Ascending aorta (tissue), 2 donors: Measurements from ENCODE around the gene CLDN2. TPM values are rescaled to one million over a fixed set of nuclear protein-coding genes. Genes with fewer than 3 reads are reported as not detected.

Source experiments
- DNase-seq, 2 donors: peaks; one replicate each; pipeline ENCODE4 v3.0.0-alpha.2; 2019; ENCODE audit warnings: low spot score in 2 of 2
- H3K27ac ChIP-seq, 2 donors: fragments of 200-600 bp; sonication (generic); one replicate each; pipeline ENCODE4 v1.5.1; 2016 to 2017; ENCODE audit warnings: mild to moderate bottlenecking in 1 of 2
- H3K27me3 ChIP-seq: fragments of 200-600 bp; sonication (generic); one replicate; pipeline ENCODE4 v1.5.1; 2017
- H3K36me3 ChIP-seq, 2 donors: fragments of 200-600 bp; sonication (generic); one replicate each; pipeline ENCODE4 v1.5.1; 2016
- H3K4me1 ChIP-seq, 2 donors: fragments of 200-600 bp; sonication (generic); one replicate each; pipeline ENCODE4 v1.5.1; 2016 to 2017; ENCODE audit warnings: mild to moderate bottlenecking in 1 of 2
- H3K4me3 ChIP-seq, 2 donors: fragments of 200-600 bp; sonication (generic); one replicate each; pipeline ENCODE4 v1.5.1; 2016 to 2017; ENCODE audit warnings: mild to moderate bottlenecking in 1 of 2
- H3K9me3 ChIP-seq, 2 donors: fragments of 200-600 bp; sonication (generic); one replicate each; pipeline ENCODE4 v1.5.1; 2016
- intact Hi-C: fragments of 100-400 bp; cut with DNase I; formaldehyde crosslinking; loops from one replicate; pipeline ENCODE4 v1.15.1; 2023
- total RNA-seq: library from RNA; depleted of rRNA; stranded (reverse); fragments of >200 nt; gene quantifications from one replicate; pipeline ENCODE4 v1.1.0, GENCODE V29; 2016
- TF ChIP-seq, protein P1 (sequence below), 3 experiments: fragments of 200-600 bp in 2 of 3; fragments of 450-650 bp in 1 of 3; sonication (generic) in 2 of 3; IDR thresholded peaks; one replicate each; pipeline ENCODE4 v1.5.1; 2016 to 2019; ENCODE audit warnings: antibody characterized with exemption in 3 of 3, mild to moderate bottlenecking in 1 of 3, moderate library complexity in 1 of 3

The CLDN2 gene
- total RNA-seq, 1 donor from 2014 or later, result 0.43 TPM

DNA sequence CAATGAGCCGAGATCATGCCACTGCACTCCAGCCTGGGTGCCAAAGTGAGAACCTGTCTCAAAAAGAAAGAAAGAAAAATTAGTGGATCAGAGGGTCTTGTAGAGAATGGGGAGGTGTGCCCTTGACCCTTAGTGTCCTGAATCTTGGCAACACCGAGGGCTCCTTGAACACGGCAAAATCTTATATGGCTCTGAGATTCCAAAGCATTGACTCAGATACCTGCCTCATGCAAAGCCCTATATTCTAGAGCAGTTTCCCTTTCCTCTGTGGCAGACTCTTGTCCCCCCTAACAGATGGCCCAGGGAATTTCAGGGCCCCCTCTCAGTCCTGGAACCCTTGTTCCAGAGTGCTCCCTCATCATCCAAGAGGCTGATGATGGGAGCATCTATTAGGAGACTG, 6.8 kb downstream of the CLDN2 start:
- Histone ChIP-seq H3K27ac (no peak overlapping the region), H3K36me3 (no peaks in the 10 kb centered on the region), H3K27me3 (no peaks in the 10 kb centered on the region), H3K4me1 (no peaks in the 10 kb centered on the region), H3K4me3 (no peak overlapping the region), H3K9me3 (no peaks in the 10 kb centered on the region)
- no peak for DNase-seq
- TF ChIP-seq, protein P1, sequence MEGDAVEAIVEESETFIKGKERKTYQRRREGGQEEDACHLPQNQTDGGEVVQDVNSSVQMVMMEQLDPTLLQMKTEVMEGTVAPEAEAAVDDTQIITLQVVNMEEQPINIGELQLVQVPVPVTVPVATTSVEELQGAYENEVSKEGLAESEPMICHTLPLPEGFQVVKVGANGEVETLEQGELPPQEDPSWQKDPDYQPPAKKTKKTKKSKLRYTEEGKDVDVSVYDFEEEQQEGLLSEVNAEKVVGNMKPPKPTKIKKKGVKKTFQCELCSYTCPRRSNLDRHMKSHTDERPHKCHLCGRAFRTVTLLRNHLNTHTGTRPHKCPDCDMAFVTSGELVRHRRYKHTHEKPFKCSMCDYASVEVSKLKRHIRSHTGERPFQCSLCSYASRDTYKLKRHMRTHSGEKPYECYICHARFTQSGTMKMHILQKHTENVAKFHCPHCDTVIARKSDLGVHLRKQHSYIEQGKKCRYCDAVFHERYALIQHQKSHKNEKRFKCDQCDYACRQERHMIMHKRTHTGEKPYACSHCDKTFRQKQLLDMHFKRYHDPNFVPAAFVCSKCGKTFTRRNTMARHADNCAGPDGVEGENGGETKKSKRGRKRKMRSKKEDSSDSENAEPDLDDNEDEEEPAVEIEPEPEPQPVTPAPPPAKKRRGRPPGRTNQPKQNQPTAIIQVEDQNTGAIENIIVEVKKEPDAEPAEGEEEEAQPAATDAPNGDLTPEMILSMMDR (IDR thresholded peaks at IDR 0.05), result no peak
- intact Hi-C loops, result no loop called here

DNA sequence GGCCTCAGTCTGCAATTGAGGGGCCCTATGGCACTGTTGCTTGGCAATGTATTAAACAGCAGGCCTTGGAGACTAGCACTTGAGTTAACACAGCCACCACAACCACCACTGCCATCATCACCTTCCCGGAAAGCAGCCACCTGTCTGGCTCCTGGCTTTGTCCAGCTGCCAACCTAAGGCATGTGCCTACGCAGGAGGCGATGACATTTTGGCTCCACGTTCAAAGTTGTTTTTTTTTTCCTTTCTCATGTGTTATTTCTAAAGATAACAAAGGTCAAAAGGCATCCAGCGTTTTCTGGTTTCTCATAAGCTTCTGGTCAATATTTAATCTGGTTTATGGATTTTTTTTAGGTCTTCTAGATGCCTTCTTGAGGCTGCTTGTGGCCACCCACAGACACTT, 7.5 kb downstream of the CLDN2 start:
- intact Hi-C loops, result no loop called here
- TF ChIP-seq, protein P1 (IDR thresholded peaks at IDR 0.05), result no peak
- DNase-seq, result no peak
- no peaks in the 10 kb centered on the region for H3K4me1 ChIP-seq
- no peaks in the 10 kb centered on the region for H3K27me3 ChIP-seq
- no peaks in the 10 kb centered on the region for H3K9me3 ChIP-seq
- H3K4me3 ChIP-seq, result no peak overlapping the region
- no peak overlapping the region for H3K27ac ChIP-seq
- H3K36me3 ChIP-seq, result no peaks in the 10 kb centered on the region

DNA sequence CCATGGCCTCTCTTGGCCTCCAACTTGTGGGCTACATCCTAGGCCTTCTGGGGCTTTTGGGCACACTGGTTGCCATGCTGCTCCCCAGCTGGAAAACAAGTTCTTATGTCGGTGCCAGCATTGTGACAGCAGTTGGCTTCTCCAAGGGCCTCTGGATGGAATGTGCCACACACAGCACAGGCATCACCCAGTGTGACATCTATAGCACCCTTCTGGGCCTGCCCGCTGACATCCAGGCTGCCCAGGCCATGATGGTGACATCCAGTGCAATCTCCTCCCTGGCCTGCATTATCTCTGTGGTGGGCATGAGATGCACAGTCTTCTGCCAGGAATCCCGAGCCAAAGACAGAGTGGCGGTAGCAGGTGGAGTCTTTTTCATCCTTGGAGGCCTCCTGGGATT, 8.0 kb downstream of the CLDN2 start:
- Histone ChIP-seq H3K4me1 (no peaks in the 10 kb centered on the region), H3K4me3 (no peak overlapping the region), H3K27ac (no peak overlapping the region), H3K9me3 (no peaks in the 10 kb centered on the region), H3K36me3 (no peaks in the 10 kb centered on the region), H3K27me3 (no peaks in the 10 kb centered on the region)
- DNase-seq, result no peak
- TF ChIP-seq, protein P1 (IDR thresholded peaks at IDR 0.05), result no peak
- intact Hi-C loops, result no loop called here

DNA sequence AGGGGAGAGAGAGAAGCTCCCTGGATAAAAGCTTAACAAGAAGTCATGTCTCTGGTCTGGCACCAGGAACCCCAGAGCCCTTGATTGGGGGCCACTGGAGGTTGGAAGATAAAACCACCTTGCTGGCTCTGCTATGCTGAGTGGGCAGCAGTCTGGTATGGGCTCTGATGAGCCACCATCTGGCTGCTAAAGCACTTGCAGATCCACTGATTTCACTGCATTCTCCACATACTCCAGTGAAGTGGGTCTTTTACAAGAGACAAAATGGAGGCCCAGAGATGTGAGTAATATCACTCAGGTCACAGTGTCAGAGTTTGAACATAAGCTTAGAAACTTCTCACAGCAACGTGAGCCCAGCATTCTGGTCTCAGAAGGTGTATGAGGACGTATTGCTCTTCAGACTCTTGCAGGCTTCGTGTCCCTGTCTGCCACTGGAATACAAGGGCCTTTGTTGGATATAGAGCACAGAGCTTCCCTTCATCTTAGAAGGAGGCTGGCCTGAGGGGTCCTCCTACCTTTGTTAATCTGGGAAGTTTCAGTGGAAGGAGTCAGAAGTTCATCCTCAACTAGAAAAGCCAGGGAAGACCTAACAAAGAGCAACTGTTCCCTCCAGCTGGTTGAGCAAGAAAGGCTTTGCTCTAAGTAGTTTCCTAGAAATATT, 11.8 kb downstream of the CLDN2 start:
- intact Hi-C loops, result no loop called here
- H3K27ac ChIP-seq, result no peak overlapping the region
- TF ChIP-seq, protein P1 (IDR thresholded peaks at IDR 0.05), result no peak

DNA sequence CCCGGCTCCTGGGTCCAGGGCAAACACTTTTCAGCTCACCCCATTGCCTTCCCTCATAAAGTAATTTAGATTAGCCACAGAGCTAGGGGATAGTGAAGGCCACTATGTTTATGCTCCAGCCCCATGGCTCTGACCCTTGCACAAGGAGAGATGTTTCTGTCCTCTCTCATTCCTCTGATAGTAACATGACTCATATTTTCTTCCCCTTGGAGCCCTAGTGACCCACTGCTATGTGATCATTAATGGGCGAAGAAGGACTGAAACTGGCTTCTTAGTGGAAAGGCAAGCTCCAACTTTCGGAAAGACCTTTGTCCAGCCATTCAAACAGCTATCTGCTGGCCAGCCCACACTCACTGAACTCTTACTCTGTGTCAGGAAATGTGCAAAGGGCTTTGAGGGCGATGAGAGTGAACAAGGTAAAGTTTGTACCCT, 12.3 kb downstream of the CLDN2 start:
- intact Hi-C loops, result no loop called here
- Histone ChIP-seq H3K36me3 (no peaks in the 10 kb centered on the region), H3K27ac (no peak overlapping the region), H3K27me3 (no peaks in the 10 kb centered on the region), H3K4me1 (no peaks in the 10 kb centered on the region), H3K4me3 (no peak overlapping the region), H3K9me3 (no peaks in the 10 kb centered on the region)
- DNase-seq, result no peak
- TF ChIP-seq, protein P1 (IDR thresholded peaks at IDR 0.05), result no peak

More for the DNA sequence above, 11.8 kb downstream of the CLDN2 start:
- Histone ChIP-seq H3K9me3 (no peaks in the 10 kb centered on the region), H3K4me3 (no peak overlapping the region), H3K36me3 (no peaks in the 10 kb centered on the region), H3K27me3 (no peaks in the 10 kb centered on the region), H3K4me1 (no peaks in the 10 kb centered on the region)
- DNase-seq, result no peak
